AG20443 (cell line): ENCODE data around the gene MACROD2.
A peak's percentile ranks its signal among the peaks of the same experiment; 100 is the strongest.

Experiments
- DNase-seq: peaks from one replicate; pipeline ENCODE4 v3.0.0; 2012; ENCODE audit warnings: low spot score, mixed read lengths

The MACROD2 gene

DNA sequence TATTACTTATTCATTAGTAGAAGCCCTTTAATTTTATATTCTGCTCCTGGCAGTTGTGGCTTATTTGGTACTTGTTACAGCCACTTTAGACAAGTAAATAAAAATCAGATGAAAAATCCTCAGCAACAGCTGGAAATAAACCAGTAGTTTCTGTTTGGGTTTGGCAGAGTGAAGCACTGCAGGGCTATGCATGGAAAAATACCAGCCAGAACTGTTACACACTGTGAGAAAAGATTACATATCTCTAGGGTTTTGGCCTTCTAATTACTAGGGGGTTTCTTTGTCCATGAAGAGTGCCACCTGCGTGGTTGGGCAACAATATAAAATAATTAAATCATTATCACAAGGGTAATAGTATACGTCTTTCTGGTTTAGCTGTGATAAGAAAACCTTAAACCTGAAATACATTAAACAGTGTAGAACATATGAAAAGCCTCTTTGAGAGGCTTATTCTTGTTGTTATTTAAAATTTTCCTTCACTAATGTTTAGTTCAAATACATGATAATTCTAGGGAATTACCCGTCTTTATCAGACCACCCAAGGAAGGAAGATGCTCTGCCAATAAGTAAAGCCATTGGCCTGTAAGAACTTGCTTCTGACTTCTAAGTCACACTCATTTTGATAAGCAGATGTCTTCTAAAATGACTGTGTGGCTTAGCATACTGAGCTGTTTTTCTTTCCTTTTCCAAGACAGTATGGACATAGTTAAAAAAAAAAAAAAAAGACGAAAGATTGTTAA, 662.1 kb downstream of the MACROD2 start:
- DNase-seq: no peak

DNA sequence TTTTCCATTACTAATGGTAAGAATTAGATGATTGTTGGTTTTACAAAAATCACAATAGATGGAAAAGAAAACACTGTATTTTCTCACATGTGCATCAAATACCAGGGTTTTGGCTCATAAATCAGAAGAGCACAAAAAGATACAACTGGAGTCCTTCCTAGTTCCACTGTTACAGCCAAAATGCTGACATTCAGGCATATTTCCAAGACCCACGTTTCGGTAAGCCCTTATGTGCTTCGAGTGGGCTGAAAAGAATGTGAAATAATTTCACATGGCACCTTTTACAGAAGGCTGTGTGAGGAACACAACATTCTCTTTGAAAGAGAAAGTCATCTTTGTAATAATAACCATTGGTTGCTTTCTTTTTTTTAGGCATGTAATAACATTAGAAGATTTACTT, 668.8 kb downstream of the MACROD2 start:
- DNase-seq: no peak

DNA sequence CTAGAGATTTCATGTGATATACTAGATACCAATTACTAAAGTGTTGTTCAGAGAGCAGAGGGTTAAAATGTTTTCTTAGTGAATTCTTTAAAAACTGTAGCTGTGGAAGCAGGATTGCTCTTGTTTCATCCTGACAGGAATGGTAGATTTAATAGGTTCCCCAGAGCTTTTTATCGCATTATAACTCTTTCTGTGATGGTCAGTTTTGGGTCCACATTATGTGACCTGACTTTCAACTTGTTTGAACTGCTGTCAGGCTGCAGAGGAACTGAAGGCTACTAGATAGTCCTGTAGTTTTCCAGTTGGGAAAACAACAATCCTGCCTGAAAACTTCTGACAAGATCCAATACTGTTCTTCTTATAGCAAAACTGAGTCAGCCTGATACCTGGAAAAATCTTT, 671.4 kb downstream of the MACROD2 start:
- no peak for DNase-seq

DNA sequence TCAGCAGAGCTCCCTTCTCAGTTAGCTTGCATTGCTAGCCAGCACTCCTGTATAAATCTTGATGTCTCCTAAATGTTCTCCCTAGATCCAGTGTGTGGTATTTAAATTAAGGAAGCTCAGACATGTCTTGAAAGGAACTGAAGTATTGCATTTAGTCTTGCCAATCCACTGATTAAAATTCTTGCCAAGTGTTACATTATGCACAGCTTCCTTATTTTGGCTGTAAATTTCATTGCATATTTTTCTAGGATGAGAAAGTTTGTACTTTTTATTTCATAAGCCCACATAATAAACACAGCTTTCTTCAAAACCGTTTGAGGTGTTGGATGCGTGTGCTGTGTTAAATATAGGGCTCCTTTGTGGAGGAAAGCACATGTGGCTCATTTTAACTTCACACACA, 671.9 kb downstream of the MACROD2 start:
- no peak for DNase-seq

DNA sequence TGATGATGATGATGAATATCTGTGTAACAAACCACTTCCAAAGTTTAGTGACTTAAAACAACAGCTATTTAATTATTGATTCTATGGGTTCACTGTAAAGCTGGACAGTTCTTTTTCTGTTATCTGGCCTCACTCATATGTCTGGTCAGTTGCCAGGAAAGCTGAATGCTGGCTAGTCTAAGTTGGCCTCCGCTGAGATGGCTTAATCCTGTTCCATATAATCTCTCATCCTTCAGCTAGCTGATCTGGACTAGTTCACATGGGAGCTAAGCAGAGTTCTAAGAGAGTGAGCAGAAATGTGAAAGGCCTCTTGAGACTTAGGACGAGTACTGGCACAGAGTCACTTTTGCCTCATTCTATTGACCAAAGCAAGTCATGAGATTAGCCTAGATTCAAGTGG, 676.8 kb downstream of the MACROD2 start:
- DNase-seq: no peak

DNA sequence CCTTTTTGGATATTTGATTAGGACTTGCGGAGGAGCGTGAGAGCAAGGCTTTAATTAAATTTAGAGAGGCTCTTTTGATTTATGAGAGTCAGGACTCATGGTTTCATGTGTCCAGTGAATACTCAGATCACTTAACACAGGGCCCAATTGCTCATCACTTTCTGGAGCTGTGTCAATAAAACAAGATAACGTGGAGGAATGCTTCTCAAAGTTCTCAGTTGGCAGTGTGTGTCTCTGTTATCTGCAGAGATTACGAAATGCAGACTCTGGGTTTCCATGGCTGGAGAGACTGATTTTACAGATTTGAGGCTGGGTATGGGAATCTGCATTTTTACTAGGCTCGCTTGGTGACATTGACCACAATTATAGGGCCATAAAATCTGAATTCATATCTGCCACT, 677.8 kb downstream of the MACROD2 start:
- DNase-seq: no peak

DNA sequence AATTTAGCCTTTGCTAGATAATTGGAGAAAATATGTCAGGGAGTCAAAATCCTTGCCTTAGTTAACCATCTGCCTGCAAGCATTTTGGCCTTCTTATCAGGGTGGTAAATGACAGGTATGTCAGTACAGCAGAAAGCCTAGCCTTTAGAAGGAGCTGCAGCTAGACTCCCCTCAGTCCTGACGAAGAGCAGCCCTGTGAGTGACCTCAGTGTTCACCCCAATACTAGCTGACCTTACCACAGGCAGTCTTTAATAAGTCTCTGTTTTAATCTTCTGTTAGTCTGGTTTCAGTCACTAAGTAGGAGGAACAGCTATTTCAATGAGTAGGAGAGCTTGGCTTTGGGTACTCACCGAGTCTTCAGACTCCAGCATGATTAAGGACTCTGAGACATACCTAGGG, 682.1 kb downstream of the MACROD2 start:
- no peak for DNase-seq

DNA sequence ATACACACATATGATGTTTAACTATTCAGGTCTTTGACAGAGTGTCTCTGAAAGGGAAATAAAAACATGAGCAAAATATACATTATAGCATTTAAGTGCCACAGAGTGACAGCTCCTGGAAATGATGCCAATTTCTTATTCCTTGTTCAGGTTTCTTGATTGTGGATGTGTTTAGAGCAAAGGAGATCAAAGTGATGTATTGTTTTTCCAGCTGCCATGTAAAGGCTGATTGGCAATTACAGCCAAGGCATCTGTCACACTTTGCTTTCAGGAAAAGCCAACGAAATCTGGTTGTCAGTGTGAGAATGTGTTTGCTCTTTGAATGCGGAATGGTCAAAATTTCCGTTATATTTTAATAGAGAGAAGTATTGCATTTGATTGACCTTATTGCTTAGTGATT, 689.9 kb downstream of the MACROD2 start:
- no peak for DNase-seq

DNA sequence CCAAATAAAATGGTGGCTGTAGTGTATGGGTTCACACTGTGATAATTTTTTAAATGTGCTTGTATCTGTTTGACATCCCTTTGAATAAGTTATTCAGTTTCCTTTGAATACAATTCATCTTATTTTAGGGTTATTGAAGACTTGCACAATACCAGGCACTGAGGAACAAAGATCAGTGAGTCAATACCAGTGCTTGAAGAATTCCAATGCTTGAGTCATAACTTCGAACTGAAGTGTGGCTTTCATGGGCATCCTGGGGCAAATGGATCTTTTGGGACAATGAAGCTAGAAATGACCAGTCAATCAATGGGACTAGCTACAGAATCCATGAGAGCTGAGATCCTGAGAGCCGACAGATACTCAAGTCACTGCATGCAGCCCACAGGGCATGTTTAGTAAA, 692.0 kb downstream of the MACROD2 start:
- DNase-seq: no peak

DNA sequence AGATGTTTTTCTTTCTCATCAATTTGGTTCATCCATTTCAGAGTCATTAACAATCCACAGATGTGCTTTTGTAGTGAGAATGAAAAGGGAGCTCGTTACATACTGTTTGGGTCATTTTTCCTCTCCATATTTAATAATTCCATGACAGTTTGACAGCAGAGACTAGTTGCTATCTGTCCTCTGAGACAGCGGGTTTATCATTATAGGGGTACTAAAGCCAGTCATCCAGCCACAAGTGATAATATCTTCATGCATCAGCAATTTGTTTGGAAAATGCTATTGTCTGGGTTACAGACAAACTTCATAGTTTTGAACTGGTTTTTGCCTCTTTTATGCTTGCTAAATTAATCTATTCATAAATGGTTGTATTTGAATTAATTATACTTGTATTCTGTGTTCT, 692.7 kb downstream of the MACROD2 start:
- no peak for DNase-seq

DNA sequence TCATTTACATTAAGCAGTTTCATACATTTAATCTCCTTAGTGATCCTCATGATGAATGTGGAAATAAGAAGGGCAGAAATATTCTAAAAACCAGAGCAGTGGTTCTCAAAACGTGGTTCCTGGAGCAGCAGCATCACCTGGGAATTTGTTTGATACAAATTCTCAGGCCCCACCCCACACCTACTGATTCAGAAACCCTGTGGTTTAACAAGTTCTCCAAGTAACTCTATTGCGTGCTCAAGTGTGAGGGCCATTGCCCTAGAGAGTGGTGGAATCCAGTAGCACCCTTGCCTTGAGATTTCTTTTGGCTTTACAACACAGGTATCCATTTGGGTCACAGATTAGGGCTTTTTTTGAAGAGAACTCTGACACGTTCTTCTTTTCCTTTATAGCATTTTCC, 696.7 kb downstream of the MACROD2 start:
- DNase-seq: no peak

DNA sequence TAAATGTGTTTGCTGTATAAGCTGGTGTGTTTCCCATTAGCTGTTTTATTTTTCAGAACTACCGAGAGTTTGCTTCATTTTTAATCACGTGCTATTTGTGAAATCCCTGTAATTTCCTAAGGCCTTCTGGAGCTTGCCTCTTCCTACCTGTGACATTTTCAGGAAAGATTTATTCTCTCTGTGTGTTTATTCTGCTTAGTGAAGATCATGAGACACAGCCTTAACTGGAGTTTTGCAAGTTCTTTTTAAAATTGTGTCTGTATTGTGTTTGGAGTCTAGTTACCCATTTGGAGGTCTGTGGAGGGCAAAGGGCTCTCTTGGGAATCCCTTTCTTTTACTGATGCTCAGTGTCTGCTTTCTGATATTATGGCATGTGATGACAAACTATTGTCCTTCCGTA, 701.2 kb downstream of the MACROD2 start:
- DNase-seq: no peak

DNA sequence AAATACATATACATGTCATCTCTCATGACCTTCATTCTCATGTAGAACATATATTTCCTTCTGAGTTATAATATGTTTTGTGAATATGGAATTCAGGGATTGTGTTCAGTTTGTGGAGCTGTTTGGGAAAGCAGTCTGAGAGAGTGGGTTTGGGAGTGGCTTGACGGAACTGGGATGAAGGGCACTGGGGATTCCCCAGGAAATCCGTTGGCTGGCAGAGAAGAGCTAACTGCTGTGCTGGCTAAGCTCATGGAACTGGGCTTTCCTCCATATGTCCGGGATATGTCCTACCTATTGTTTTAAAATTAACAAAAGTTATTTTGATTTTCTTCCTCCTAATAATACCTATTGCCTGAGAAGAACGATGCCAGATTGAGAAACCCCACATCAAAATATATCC, 701.6 kb downstream of the MACROD2 start:
- DNase-seq: no peak

DNA sequence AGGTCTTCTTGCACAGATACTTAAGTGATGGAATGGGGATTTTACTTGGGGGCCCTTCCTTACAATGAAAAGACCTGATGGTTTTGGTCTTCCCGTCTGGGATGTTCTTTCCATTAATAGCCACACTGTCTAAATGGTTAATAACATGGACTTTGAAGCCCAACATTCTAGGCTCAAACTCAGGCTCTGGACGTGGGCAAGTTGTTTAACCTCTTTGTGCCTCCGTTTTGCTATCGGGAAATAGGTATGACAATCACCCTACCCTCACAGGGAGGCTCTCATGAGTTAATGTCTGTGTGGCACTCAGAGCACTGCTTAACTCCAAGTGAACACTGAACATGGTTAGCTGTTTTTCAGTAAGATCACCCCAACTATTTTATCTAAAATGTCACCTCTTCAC, 702.8 kb downstream of the MACROD2 start:
- DNase-seq: no peak

DNA sequence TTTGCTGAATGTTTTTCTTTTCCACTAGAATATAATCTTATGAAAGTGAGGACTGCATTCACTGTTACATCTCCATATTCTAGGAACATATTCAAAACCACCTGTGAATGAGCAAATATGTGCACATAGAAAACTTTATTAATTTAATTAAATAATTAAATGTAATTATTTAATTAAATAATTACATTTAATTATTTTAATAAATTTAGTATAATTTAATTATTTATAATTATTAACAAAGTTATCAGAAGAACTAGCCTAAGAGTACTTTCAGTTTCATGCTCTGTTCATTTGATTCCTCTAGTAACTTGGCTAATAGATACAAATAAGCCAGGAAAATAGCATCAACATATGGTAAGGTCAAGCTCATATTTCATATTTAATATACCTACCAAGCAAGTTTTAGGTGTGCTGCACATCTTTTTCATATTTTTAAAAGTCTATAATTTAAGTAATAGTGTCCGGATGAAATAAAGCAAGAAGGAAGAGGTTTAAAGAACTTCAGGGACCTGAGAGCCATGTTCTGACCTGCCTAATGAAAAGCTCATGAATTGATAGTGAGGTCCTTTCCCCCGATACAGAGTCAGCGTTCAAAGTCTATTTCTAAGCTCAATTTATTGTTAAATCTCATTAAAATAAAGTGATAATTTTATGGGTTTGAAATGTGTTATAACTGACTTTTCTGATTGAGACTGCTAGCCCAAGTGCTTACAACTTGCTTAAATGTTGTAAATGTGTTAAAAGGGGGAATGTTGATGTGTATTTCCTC, 703.5 kb downstream of the MACROD2 start:
- no peak for DNase-seq

DNA sequence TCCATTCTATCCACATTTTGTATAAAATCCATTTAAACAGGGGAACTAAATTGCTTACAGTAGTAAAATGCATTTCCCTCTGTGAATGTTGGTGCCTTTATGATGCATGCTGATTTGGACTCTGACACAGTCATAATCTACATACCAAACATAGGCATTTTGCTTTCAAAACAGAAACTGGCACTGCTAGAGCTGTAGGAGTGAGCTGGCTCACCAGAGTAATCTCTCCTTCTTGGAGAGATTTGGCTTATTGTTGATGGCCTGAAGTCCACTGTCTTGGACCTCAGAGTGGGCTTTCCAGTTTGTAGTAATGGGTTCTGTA, 705.3 kb downstream of the MACROD2 start:
- peak; percentile 21 for DNase-seq

DNA sequence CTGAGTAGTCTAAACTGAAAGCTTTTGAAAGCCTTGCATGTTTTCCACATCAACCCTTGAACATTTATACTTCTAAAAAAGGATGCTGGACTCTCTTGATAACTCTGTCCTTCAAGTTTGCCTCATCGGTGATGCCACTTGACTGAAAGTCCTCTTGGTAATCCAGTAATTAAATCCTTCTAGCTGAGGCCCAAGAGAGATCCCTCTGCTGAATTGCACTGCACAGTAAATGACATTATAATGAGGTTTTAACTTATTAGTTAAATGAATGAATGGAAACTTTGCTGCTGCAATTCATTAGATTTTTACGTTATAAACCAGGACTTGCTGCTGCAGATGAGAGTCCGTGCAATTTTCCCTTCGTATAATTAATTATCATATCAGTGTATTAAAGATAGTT, 706.0 kb downstream of the MACROD2 start:
- DNase-seq: no peak

DNA sequence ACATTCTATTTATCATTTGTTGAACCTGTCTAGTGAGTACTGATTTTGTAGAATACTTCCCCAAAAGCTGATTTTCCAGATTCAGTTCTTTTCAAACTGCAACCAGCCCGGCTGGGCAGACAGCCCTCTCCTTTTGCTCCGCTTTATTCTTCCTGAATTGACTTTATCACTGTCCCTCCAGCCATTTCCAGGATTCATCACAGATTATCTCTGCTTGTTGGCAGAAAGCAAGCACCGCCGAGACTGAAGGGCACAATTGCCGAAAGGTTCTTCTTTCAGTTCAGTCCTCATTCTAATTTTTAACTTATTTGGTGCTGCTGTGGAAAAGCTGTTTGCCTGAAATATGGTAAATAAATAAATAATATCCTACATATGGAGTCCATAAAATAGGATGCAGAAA, 711.2 kb downstream of the MACROD2 start:
- no peak for DNase-seq

DNA sequence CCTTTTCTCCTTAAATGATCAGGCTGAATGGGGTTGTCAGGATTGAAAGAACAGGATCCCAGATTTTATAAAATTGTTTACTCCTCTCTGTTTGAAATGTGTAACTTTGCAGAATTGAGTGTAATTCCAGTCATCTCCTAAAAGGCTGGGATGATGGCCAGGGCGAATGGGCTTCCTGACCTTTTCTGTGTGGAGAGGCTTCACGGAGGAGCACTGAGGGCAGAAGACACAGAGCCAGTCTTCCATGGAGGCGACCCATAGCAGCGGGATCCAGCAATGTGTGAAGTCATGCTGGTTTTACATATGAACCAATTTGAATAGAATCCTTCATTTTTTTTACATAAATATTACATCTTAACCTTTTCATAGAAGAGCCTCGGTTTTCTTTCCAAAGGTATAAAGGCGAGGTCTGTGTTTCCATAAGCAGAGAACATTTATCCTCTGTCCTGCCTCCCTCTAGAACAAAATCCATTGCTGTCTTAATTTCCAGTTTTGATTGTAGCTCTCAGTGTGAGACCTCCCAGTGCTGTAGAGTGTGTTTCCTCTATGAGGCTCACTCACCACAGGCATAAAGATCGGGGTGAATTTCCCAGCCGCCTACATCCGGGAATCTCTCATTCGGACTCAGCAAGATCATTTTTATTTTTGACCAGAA, 711.8 kb downstream of the MACROD2 start:
- no peak for DNase-seq

DNA sequence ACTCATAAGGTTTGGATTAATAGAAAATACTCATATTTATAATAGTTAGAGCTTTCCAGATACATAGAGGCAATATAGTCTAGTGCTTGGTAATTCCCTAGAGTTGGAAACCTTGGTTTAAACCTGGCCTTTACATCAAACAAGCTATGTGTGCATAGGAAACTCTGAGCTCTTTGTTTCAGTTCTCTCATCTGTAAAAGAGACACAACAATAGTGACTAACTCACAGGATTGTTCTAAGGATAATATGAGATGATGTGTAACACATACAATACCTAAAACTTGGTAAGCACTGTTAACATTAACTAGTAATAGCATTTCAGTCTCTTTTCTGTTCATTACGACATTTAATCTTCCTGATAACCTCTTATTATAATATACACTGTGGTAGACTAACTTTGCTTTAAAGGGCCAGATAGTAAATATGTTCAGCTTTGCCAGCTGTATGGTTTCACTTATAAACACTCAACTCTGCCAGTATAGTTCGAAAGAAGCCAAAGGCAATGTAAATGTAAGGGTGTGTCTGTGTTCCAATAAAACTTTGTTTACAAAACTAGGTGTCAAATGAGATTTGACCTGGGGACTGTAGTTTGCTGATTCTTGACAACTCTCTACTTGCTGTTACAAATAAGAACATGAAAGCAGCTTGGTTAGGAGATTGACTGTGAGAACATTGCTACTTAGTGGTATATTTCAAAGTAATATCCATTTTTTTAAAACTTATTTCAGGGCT, 712.7 kb downstream of the MACROD2 start:
- DNase-seq: no peak

DNA sequence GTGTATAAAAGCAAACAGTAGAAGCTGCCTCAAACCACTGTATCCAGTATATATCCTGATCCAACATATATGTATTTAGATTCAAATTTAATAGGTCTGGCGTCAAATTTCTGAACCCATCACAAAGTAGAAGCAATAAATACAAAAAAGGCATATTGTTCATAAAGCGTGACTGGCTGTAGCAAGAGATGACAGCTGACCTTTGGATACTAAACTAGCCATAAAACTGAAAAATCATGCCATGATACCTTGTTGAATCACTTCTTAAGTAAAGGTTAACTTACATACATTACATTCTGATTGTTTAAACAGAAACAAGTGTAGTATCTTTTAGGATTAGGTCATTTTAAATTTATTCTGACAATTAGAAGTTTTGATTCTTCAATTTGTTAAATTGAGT, 714.1 kb downstream of the MACROD2 start:
- DNase-seq: no peak

DNA sequence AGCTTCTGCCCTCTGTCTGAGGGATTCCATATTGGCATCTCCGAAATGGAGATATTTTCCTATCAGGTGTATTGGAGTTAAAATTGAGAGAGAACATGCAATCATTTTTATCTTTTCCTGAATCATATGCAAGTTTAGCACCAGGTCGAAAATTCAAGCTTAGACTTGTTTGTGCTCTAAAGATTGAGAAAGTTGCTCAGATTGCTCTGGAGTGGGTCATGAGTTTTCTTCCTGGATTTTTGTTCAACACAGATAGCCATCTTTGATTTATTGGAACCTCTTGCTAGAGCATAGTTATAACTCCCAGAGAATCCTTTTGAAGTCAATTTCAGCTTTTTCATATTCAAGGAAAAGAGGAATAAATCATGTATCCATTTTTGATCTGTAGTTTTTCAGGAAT, 715.6 kb downstream of the MACROD2 start:
- no peak for DNase-seq

DNA sequence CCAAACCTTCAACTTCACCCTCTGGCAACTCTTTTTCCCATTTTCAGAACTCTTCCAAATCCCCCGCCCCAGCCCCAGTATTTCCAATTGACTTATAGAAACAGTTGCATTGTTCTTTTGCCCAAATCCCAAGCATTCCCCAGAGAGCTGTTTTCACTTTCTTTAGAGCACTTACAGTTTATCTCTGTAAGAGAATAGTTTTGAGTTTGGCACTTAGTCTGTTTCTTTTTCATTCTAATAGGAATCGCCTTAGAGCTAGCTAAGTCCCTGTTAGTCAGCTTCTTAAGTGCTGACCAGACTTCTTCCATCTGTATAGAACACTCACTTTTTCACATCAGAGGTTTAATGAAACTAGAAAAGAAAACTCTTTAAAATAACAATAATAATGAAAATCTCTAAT, 716.3 kb downstream of the MACROD2 start:
- no peak for DNase-seq
